HepG2 (cell line): ENCODE data around the gene ARSB. TPM values are rescaled to one million over a fixed set of nuclear protein-coding genes. Genes with fewer than 3 reads are reported as not detected.

Source experiments
- ATM ChIP-seq: fragments of 450-650 bp; IDR thresholded peaks from 2 replicates; pipeline ENCODE4 v1.7.1; 2017; ENCODE audit warnings: mild to moderate bottlenecking, borderline replicate concordance
- ATRX ChIP-seq: sonication (generic); formaldehyde crosslinking; IDR thresholded peaks from 2 replicates; pipeline ENCODE4 v1.4.0; 2020; ENCODE audit warnings: missing genetic modification reagents, borderline replicate concordance
- DBP ChIP-seq: sonication (generic); formaldehyde crosslinking; IDR thresholded peaks from 2 replicates; pipeline ENCODE4 v1.4.0; 2020; ENCODE audit warnings: missing genetic modification reagents; ENCODE audit errors: not compliant biosample characterization
- GABPB1 ChIP-seq: IDR thresholded peaks from 2 replicates; pipeline ENCODE4 v1.6.1; 2016; ENCODE audit warnings: mild to moderate bottlenecking, missing genetic modification reagents, moderate library complexity, missing compliant biosample characterization
- GLI4 ChIP-seq: sonication (generic); formaldehyde crosslinking; IDR thresholded peaks from 2 replicates; pipeline ENCODE4 v1.5.1; 2020; ENCODE audit warnings: missing genetic modification reagents, mild to moderate bottlenecking, moderate library complexity, borderline replicate concordance
- HOXA3 ChIP-seq: sonication (generic); formaldehyde crosslinking; IDR thresholded peaks from 2 replicates; pipeline ENCODE4 v1.5.0; 2020; ENCODE audit warnings: missing genetic modification reagents
- JARID2 ChIP-seq: sonication (generic); formaldehyde crosslinking; IDR thresholded peaks from 2 replicates; pipeline ENCODE4 v1.8.1; 2023; ENCODE audit warnings: missing genetic modification reagents, inconsistent platforms; ENCODE audit not compliant: insufficient replicate concordance
- KDM6A ChIP-seq: IDR thresholded peaks from 2 replicates; pipeline ENCODE4 v1.6.1; 2016; ENCODE audit warnings: low read depth
- NFYB ChIP-seq: sonication (generic); formaldehyde crosslinking; IDR thresholded peaks from 2 replicates; pipeline ENCODE4 v1.4.0; 2020; ENCODE audit warnings: missing genetic modification reagents
- ONECUT2 ChIP-seq: sonication (generic); formaldehyde crosslinking; IDR thresholded peaks from 2 replicates; pipeline ENCODE4 v1.4.0; 2020; ENCODE audit warnings: missing genetic modification reagents
- PATZ1 ChIP-seq: sonication (generic); formaldehyde crosslinking; IDR thresholded peaks from 2 replicates; pipeline ENCODE4 v1.4.0; 2020; ENCODE audit warnings: missing genetic modification reagents
- RARG ChIP-seq: sonication (generic); formaldehyde crosslinking; IDR thresholded peaks from 2 replicates; pipeline ENCODE4 v1.4.0; 2020; ENCODE audit warnings: low read depth, mild to moderate bottlenecking, missing genetic modification reagents
- RFX5 ChIP-seq: IDR thresholded peaks from 2 replicates; pipeline ENCODE4 v1.6.1; 2011; ENCODE audit warnings: low read depth, low read length, improper control_type of control experiment
- XBP1 ChIP-seq: sonication (generic); formaldehyde crosslinking; IDR thresholded peaks from 2 replicates; pipeline ENCODE4 v1.5.0; 2020; ENCODE audit warnings: missing genetic modification reagents
- XRCC5 ChIP-seq: fragments of 200-400 bp; formaldehyde crosslinking; optimal IDR thresholded peaks from 2 replicates; pipeline ENCODE3; 2017; ENCODE audit warnings: mild to moderate bottlenecking, low read length
- ZBTB37 ChIP-seq: sonication (generic); formaldehyde crosslinking; IDR thresholded peaks from 2 replicates; pipeline ENCODE4 v1.4.0; 2020; ENCODE audit warnings: mild to moderate bottlenecking, missing genetic modification reagents
- ZNF10 ChIP-seq: sonication (generic); formaldehyde crosslinking; IDR thresholded peaks from 2 replicates; pipeline ENCODE4 v1.4.0; 2020; ENCODE audit warnings: mild to moderate bottlenecking, low read depth, missing genetic modification reagents, borderline replicate concordance
- ZNF256 ChIP-seq: sonication (generic); formaldehyde crosslinking; conservative IDR thresholded peaks from 2 replicates; pipeline ENCODE4 v1.4.0; 2020; ENCODE audit warnings: missing genetic modification reagents
- ZNF331 ChIP-seq: sonication (generic); formaldehyde crosslinking; IDR thresholded peaks from 2 replicates; pipeline ENCODE4 v1.4.0; 2020; ENCODE audit warnings: missing genetic modification reagents
- ZNF484 ChIP-seq: sonication (generic); formaldehyde crosslinking; IDR thresholded peaks from 2 replicates; pipeline ENCODE4 v1.5.1; 2020; ENCODE audit warnings: mild to moderate bottlenecking, low read depth, missing genetic modification reagents, borderline replicate concordance
- ZNF547 ChIP-seq: sonication (generic); formaldehyde crosslinking; IDR thresholded peaks from 2 replicates; pipeline ENCODE4 v1.5.1; 2020; ENCODE audit warnings: mild to moderate bottlenecking, missing genetic modification reagents
- ZNF563 ChIP-seq: sonication (generic); formaldehyde crosslinking; IDR thresholded peaks from 2 replicates; pipeline ENCODE4 v1.8.0; 2022; ENCODE audit warnings: mild to moderate bottlenecking, moderate library complexity, missing genetic modification reagents
- ZNF619 ChIP-seq: sonication (generic); formaldehyde crosslinking; IDR thresholded peaks from 2 replicates; pipeline ENCODE4 v1.4.0; 2020; ENCODE audit warnings: mild to moderate bottlenecking, missing genetic modification reagents
- ZNF782 ChIP-seq: sonication (generic); formaldehyde crosslinking; IDR thresholded peaks from 2 replicates; pipeline ENCODE4 v1.4.0; 2020; ENCODE audit warnings: missing genetic modification reagents, mild to moderate bottlenecking, borderline replicate concordance
- ZSCAN31 ChIP-seq: sonication (generic); formaldehyde crosslinking; IDR thresholded peaks from 2 replicates; pipeline ENCODE4 v1.5.0; 2020; ENCODE audit warnings: low read depth, mild to moderate bottlenecking, missing genetic modification reagents
- polyA plus RNA-seq, 8 experiments: library from polyadenylated mRNA; depleted of rRNA in 3 of 8; stranded (reverse) in 7 of 8; unstranded in 1 of 8; fragments of >200 nt; fragmentation: Illumina TruSeq in 4 of 8; extraction: Trizol in 4 of 8; gene quantifications; 2 replicates each; pipeline versions ENCODE4 v1.2.1 to v1.2.3, GENCODE V29; 2011 to 2016; ENCODE audit warnings: low read depth in 4 of 8, missing spikeins in 1 of 8, mixed read lengths in 1 of 8; ENCODE audit not compliant: insufficient read depth in 1 of 8
- total RNA-seq, 5 experiments: library from RNA; depleted of rRNA; stranded (reverse); fragments of >200 nt; fragmentation: Illumina TruSeq; extraction: Trizol; gene quantifications; 2 replicates each; pipeline ENCODE4 v1.2.3, GENCODE V29; 2016; ENCODE audit warnings: low read depth in 1 of 5
- TF ChIP-seq, protein P1 (sequence below): sonication (generic); formaldehyde crosslinking; IDR thresholded peaks from 2 replicates; pipeline ENCODE4 v1.8.0; 2022; ENCODE audit warnings: missing genetic modification reagents, mild to moderate bottlenecking, borderline replicate concordance

ARSB gene
- total and polyA plus RNA-seq, 2 of the 13 experiments (the other 11 are each of a cell fraction or from before 2014, with no cell fraction given) = 52.6 to 66.4 TPM

- no peak for TF ChIP-seq ZNF10 (CRISPR knock-in tag)
- TF ChIP-seq GLI4 (CRISPR knock-in tag) = no peak
- TF ChIP-seq RFX5 = no peak
- TF ChIP-seq HOXA3 (CRISPR knock-in tag) = peak; percentile 50; the same call in 1 of the 2 replicates
- 0 out of 2 replicates have a peak, but pooled peaks have one; percentile 37 for TF ChIP-seq ZNF331 (CRISPR knock-in tag)
- no peak for TF ChIP-seq XBP1
- TF ChIP-seq ONECUT2 (CRISPR knock-in tag) = 0 out of 2 replicates have a peak, but pooled peaks have one; percentile 9
- no peak for TF ChIP-seq ZSCAN31 (CRISPR knock-in tag)
- no peak for TF ChIP-seq GABPB1 (CRISPR knock-in tag)
- TF ChIP-seq ZBTB37 = no peak
- no peak for TF ChIP-seq ZNF782 (CRISPR knock-in tag)
- TF ChIP-seq ZNF547 (CRISPR knock-in tag) = no peak
- no peak for TF ChIP-seq ZNF484 (CRISPR knock-in tag)
- TF ChIP-seq XRCC5 = no peak
- peak; percentile 78 for TF ChIP-seq KDM6A (CRISPR knock-in tag)
- TF ChIP-seq ZNF619 (CRISPR knock-in tag) = no peak
- peak; percentile 45; the same call in 1 of the 2 replicates for TF ChIP-seq NFYB (CRISPR knock-in tag)
- TF ChIP-seq PATZ1 (CRISPR knock-in tag) = 0 out of 2 replicates have a peak, but pooled peaks have one; percentile 11
- peak; percentile 76; the same call in 1 of the 2 replicates for TF ChIP-seq ATM
- TF ChIP-seq DBP (CRISPR knock-in tag) = no peak
- no peak for TF ChIP-seq JARID2 (CRISPR knock-in tag)
- TF ChIP-seq ZNF256 (CRISPR knock-in tag) = no peak
- TF ChIP-seq RARG (CRISPR knock-in tag) = no peak
- no peak for TF ChIP-seq ATRX (CRISPR knock-in tag)
- TF ChIP-seq, protein P1, sequence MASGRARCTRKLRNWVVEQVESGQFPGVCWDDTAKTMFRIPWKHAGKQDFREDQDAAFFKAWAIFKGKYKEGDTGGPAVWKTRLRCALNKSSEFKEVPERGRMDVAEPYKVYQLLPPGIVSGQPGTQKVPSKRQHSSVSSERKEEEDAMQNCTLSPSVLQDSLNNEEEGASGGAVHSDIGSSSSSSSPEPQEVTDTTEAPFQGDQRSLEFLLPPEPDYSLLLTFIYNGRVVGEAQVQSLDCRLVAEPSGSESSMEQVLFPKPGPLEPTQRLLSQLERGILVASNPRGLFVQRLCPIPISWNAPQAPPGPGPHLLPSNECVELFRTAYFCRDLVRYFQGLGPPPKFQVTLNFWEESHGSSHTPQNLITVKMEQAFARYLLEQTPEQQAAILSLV = no peak
- no peak for TF ChIP-seq ZNF563 (CRISPR knock-in tag)
Observed at GRCh38 chr5:79030663-79031484, 45.8 kb upstream of the ARSB start (continued).
